Adrenal gland (tissue), 12 donors: Measurements from ENCODE around the gene UBN1. TPM values are rescaled to one million over a fixed set of nuclear protein-coding genes. Genes with fewer than 3 reads are reported as not detected.

Experiments
- DNase-seq, 7 donors: peaks; one replicate each; pipeline ENCODE4 v3.0.0-alpha.2; 2019 to 2020
- H3K27ac ChIP-seq, 5 donors: fragments of 200-600 bp; sonication (generic) in 4 of 5; 1 replicate in 3 of 5; 2 replicates in 2 of 5; pipeline versions ENCODE4 v1.5.1 to v1.8.0; 2016 to 2020; ENCODE audit warnings: mild to moderate bottlenecking in 1 of 5
- H3K27me3 ChIP-seq: fragments of 200-600 bp; 2 replicates; pipeline ENCODE4 v1.8.0; 2021
- H3K36me3 ChIP-seq, 2 donors: fragments of 200-600 bp; replicated peaks in 1 of 2; 1 replicate in 1 of 2; 2 replicates in 1 of 2; pipeline versions ENCODE4 v1.5.1 to v1.8.0; 2018 to 2022
- H3K4me1 ChIP-seq, 2 donors: fragments of 200-600 bp; replicated peaks in 1 of 2; 1 replicate in 1 of 2; 2 replicates in 1 of 2; pipeline versions ENCODE4 v1.5.1 to v1.8.0; 2018 to 2021
- H3K4me3 ChIP-seq, 4 donors: fragments of 200-600 bp; sonication (generic) in 3 of 4; one replicate each; pipeline ENCODE4 v1.5.1; 2016 to 2018
- H3K9me3 ChIP-seq, 3 donors: fragments of 200-600 bp; sonication (generic) in 1 of 3; replicated peaks in 1 of 3; 1 replicate in 2 of 3; 2 replicates in 1 of 3; pipeline versions ENCODE4 v1.5.1 to v1.8.0; 2016 to 2021
- CTCF ChIP-seq, 6 experiments: fragments of 450-650 bp in 4 of 6; fragments of 200-600 bp in 2 of 6; sonication (generic) in 1 of 6; IDR thresholded peaks; 1 replicate in 5 of 6; 2 replicates in 1 of 6; pipeline versions ENCODE4 v1.5.1 to v1.8.0; 2016 to 2021; ENCODE audit warnings: antibody characterized with exemption in 6 of 6, mild to moderate bottlenecking in 2 of 6, moderate library complexity in 1 of 6
- POLR2A ChIP-seq, 2 donors: fragments of 450-650 bp; IDR thresholded peaks; one replicate each; pipeline ENCODE4 v1.6.1; 2017; ENCODE audit warnings: antibody characterized with exemption in 2 of 2, mild to moderate bottlenecking in 2 of 2, moderate library complexity in 1 of 2
- WGBS, 4 donors: extraction: QIAGEN DNeasy Blood & Tissue Kit in 2 of 4; methylation state at CpG; one replicate each; pipeline versions ENCODE4 v1.1.5 to v1.1.7; 2013 to 2017; 5-methylcytosine and 5-hydroxymethylcytosine counted together
- intact Hi-C, 2 donors: fragments of 100-400 bp; cut with DNase I; formaldehyde crosslinking; loops; one replicate each; pipeline versions ENCODE4 v1.14.1 to v1.15.0; 2022 to 2023
- polyA plus RNA-seq, 3 donors: library from polyadenylated mRNA; stranded (reverse); fragments of 200-250 nt in 2 of 3; fragments of 350-450 nt in 1 of 3; fragmentation: Illumina TruSeq in 1 of 3; extraction: RNeasy Lipid Tissue Mini Kit (QIAGEN cat#74804) in 1 of 3; gene quantifications; one replicate each; pipeline ENCODE4 v1.2.3, GENCODE V29; 2013 to 2014
- total RNA-seq, 9 donors: library from RNA; depleted of rRNA in 4 of 9; stranded (reverse); fragments of >200 nt in 4 of 9; fragments of 120-200 nt in 1 of 9; fragmentation: NEBNext Ultra II Directional in 1 of 9; extraction: Animal tissue kit (Norgen Biotek cat#: 25700) in 1 of 9; gene quantifications; one replicate each; pipeline versions ENCODE4 v1.1.0 to v1.2.4, GENCODE V29; 2013 to 2023
- donor health status: healthy with polysubstance abuse.
- donor health status: Bipolar disorder and iron deficiency.
- donor health status: DM: yes; HTN: yes; CAD: no.
- donor health status: DM: no; HTN: no; CAD: no.
- donor health status: DM: no; HTN: no; CAD: no.
- donor health status: DM: yes; HTN: yes; CAD: no.

The UBN1 gene
- total and polyA plus RNA-seq, 12 donors = 5.9 to 60.8 (median 28.4) TPM

GRCh38 chr16:4840984-4841383 lies 6.3 kb upstream of the UBN1 start:
- 75 to 79% (median 78%) methylated on average over 5 of the region's 5 CpGs for WGBS, 4 donors
- H3K36me3 ChIP-seq = peaks cover 0 to 70% of the 10 kb centered on the region in 2 donors
- TF ChIP-seq POLR2A (IDR thresholded peaks at IDR 0.05) (no peak), CTCF (IDR thresholded peaks at IDR 0.05) (no peak)
- H3K4me1 ChIP-seq = peaks cover 5 to 11% of the 10 kb centered on the region in 2 donors
- no peak overlapping the region for H3K4me3 ChIP-seq
- peak in 1 of 7 donors; percentile 25 for DNase-seq
- intact Hi-C loops = loop anchor here in 1 of 2 donors (10.0 kb wide), 1 partner anchor 114 kb away; the partner anchor contains the start of gene SEC14L5
- H3K9me3 ChIP-seq = no peaks in the 10 kb centered on the region
- no peak overlapping the region for H3K27ac ChIP-seq
- H3K27me3 ChIP-seq = no peaks in the 10 kb centered on the region

GRCh38 chr16:4846503-4846900 lies 779 bp upstream of the UBN1 start:
- DNase-seq = peak; percentile 63 to 90 (median 82)
- peak in 1 of 2 donors; percentile 84 for TF ChIP-seq POLR2A (IDR thresholded peaks at IDR 0.05)
- TF ChIP-seq CTCF (IDR thresholded peaks at IDR 0.05) = no peak
- 0% methylated on average over 8 to 27 of the region's 27 CpGs for WGBS, 4 donors
- H3K36me3 ChIP-seq = peaks cover 0 to 35% of the 10 kb centered on the region in 2 donors
- H3K27me3 ChIP-seq = no peaks in the 10 kb centered on the region
- H3K4me3 ChIP-seq = peak overlapping the region; percentile 87 to 97 (median 92)
- H3K9me3 ChIP-seq = no peaks in the 10 kb centered on the region
- peak overlapping the region; percentile 85 to 99 (median 98) for H3K27ac ChIP-seq
- peaks cover 26 to 45% of the 10 kb centered on the region in 2 donors for H3K4me1 ChIP-seq
- intact Hi-C loops = loop anchor here in 1 of 2 donors (10.0 kb wide), 1 partner anchor 108 kb away; the partner anchor contains the start of gene SEC14L5

GRCh38 chr16:4847774-4848587 lies 700 bp downstream of the UBN1 start:
- H3K4me1 ChIP-seq = peaks cover 26 to 60% of the 10 kb centered on the region in 2 donors
- H3K27ac ChIP-seq = peak overlapping the region; percentile 84 to 99 (median 98)
- H3K27me3 ChIP-seq = no peaks in the 10 kb centered on the region
- H3K36me3 ChIP-seq = peaks cover 0 to 21% of the 10 kb centered on the region in 2 donors
- peak in 1 of 2 donors; percentile 36 for TF ChIP-seq POLR2A (IDR thresholded peaks at IDR 0.05)
- TF ChIP-seq CTCF (IDR thresholded peaks at IDR 0.05) = no peak
- no peaks in the 10 kb centered on the region for H3K9me3 ChIP-seq
- peak; percentile 72 to 88 (median 78) for DNase-seq
- 0 to 1% (median 0%) methylated on average over 24 to 83 of the region's 83 CpGs for WGBS, 4 donors
- H3K4me3 ChIP-seq = peak overlapping the region; percentile 5 to 88 (median 76)
- intact Hi-C loops = loop anchor here in 1 of 2 donors (10.0 kb wide), 1 partner anchor 107 kb away; the partner anchor contains the start of gene SEC14L5

GRCh38 chr16:4850211-4850610 lies 2.9 kb downstream of the UBN1 start:
- WGBS, 4 donors = 60 to 66% (median 63%) methylated on average over 3 of the region's 3 CpGs
- Histone ChIP-seq H3K4me3 (peak overlapping the region in 1 of 4 donors; percentile 14), H3K27ac (peak overlapping the region in 2 of 5 donors; percentile 9 to 27), H3K9me3 (no peaks in the 10 kb centered on the region), H3K36me3 (peaks cover 0 to 24% of the 10 kb centered on the region in 2 donors), H3K4me1 (peaks cover 26 to 61% of the 10 kb centered on the region in 2 donors), H3K27me3 (no peaks in the 10 kb centered on the region)
- TF ChIP-seq POLR2A (IDR thresholded peaks at IDR 0.05) (no peak), CTCF (IDR thresholded peaks at IDR 0.05) (no peak)
- intact Hi-C loops = no loop called here
- no peak for DNase-seq
